WTC11 (cell line): ENCODE results near the gene OVOL1. TPM values are rescaled to one million over a fixed set of nuclear protein-coding genes. Genes with fewer than 3 reads are reported as not detected.

ENCODE experiments used
- ATAC-seq: fragments of 200-7000 bp; cut with Tn5 transposase; 2 replicates; pipeline ENCODE4 v1.10.0; 2021; ENCODE audit warnings: mild to moderate bottlenecking, moderate library complexity
- CTCF ChIA-PET: fragments of 300-600 bp; sonication (Branson Sonifier 250); formaldehyde crosslinking; loops from one replicate; lab custom pipeline; 2021; ENCODE audit warnings: antibody characterized with exemption; lab: Charles Lee
- POLR2A ChIA-PET: fragments of 350-600 bp; sonication (Branson Sonifier 250); formaldehyde crosslinking; loops from one replicate; lab custom pipeline; 2021; ENCODE audit warnings: antibody characterized with exemption; lab: Charles Lee
- DNase-seq: peaks from one replicate; pipeline ENCODE4 v3.0.0; 2021; ENCODE audit warnings: low spot score
- H3K27ac Mint-ChIP-seq: 2 replicates; pipeline ENCODE4 v1.8.0; 2021; ENCODE audit warnings: mixed read lengths
- H3K27me3 Mint-ChIP-seq: 2 replicates; pipeline ENCODE4 v1.8.0; 2021; ENCODE audit warnings: low read depth, mild to moderate bottlenecking, moderate library complexity, mixed read lengths
- H3K36me3 Mint-ChIP-seq: 2 replicates; pipeline ENCODE4 v1.8.0; 2021; ENCODE audit warnings: mixed read lengths
- H3K4me1 Mint-ChIP-seq: 2 replicates; pipeline ENCODE4 v1.8.0; 2022; ENCODE audit warnings: mixed read lengths
- H3K4me3 Mint-ChIP-seq: 2 replicates; pipeline ENCODE4 v1.8.0; 2021; ENCODE audit warnings: mild to moderate bottlenecking, moderate library complexity, mixed read lengths
- H3K9me3 Mint-ChIP-seq: 2 replicates; pipeline ENCODE4 v1.8.0; 2021; ENCODE audit warnings: mixed read lengths
- ATF1 ChIP-seq: sonication (generic); formaldehyde crosslinking; IDR thresholded peaks from 2 replicates; pipeline ENCODE4 v1.8.1; 2023; ENCODE audit warnings: mild to moderate bottlenecking, moderate library complexity, missing genetic modification reagents
- ELF4 ChIP-seq: sonication (generic); formaldehyde crosslinking; IDR thresholded peaks from 2 replicates; pipeline ENCODE4 v1.8.1; 2022; ENCODE audit warnings: low read depth, mild to moderate bottlenecking, moderate library complexity, missing genetic modification reagents
- ESRRA ChIP-seq: sonication (generic); formaldehyde crosslinking; IDR thresholded peaks from 2 replicates; pipeline ENCODE4 v1.8.1; 2022; ENCODE audit warnings: mild to moderate bottlenecking, missing genetic modification reagents, borderline replicate concordance
- ETV6 ChIP-seq: sonication (generic); formaldehyde crosslinking; IDR thresholded peaks from 2 replicates; pipeline ENCODE4 v1.8.1; 2022; ENCODE audit warnings: mild to moderate bottlenecking, missing genetic modification reagents
- IRF2 ChIP-seq: sonication (generic); formaldehyde crosslinking; IDR thresholded peaks from 2 replicates; pipeline ENCODE4 v1.8.0; 2022; ENCODE audit warnings: low read depth, missing genetic modification reagents, borderline replicate concordance
- KAT7 ChIP-seq: sonication (generic); formaldehyde crosslinking; IDR thresholded peaks from 2 replicates; pipeline ENCODE4 v1.8.1; 2023; ENCODE audit warnings: missing genetic modification reagents, mild to moderate bottlenecking, borderline replicate concordance
- NFE2L1 ChIP-seq: sonication (generic); formaldehyde crosslinking; IDR thresholded peaks from 2 replicates; pipeline ENCODE4 v1.8.1; 2023; ENCODE audit warnings: missing genetic modification reagents
- NFYB ChIP-seq: sonication (generic); formaldehyde crosslinking; conservative IDR thresholded peaks from 2 replicates; pipeline ENCODE4 v1.8.0; 2022; ENCODE audit warnings: low read depth, missing genetic modification reagents
- NR3C1 ChIP-seq: sonication (generic); formaldehyde crosslinking; conservative IDR thresholded peaks from 2 replicates; pipeline ENCODE4 v1.8.1; 2023; ENCODE audit warnings: low read depth, mild to moderate bottlenecking, missing genetic modification reagents
- TCF7 ChIP-seq: sonication (generic); formaldehyde crosslinking; IDR thresholded peaks from 2 replicates; pipeline ENCODE4 v1.8.0; 2022; ENCODE audit warnings: mild to moderate bottlenecking, low read depth, missing genetic modification reagents, moderate library complexity
- TP53 ChIP-seq: sonication (generic); formaldehyde crosslinking; IDR thresholded peaks from 2 replicates; pipeline ENCODE4 v1.8.1; 2023; ENCODE audit warnings: mild to moderate bottlenecking, missing genetic modification reagents
- ZNF138 ChIP-seq: sonication (generic); formaldehyde crosslinking; conservative IDR thresholded peaks from 2 replicates; pipeline ENCODE4 v1.8.1; 2022; ENCODE audit warnings: mild to moderate bottlenecking, moderate library complexity, missing genetic modification reagents
- total RNA-seq: library from RNA; stranded (reverse); gene quantifications from 3 replicates; pipeline ENCODE4 v1.2.3, GENCODE V29; 2021
- TF ChIP-seq, protein P1 (sequence below): sonication (generic); formaldehyde crosslinking; IDR thresholded peaks from 2 replicates; pipeline ENCODE4 v1.8.1; 2022; ENCODE audit warnings: mild to moderate bottlenecking, missing genetic modification reagents, moderate library complexity, borderline replicate concordance
- TF ChIP-seq, protein P2 (sequence below): sonication (generic); formaldehyde crosslinking; IDR thresholded peaks from 2 replicates; pipeline ENCODE4 v1.8.1; 2022; ENCODE audit warnings: low read depth, missing genetic modification reagents, borderline replicate concordance
- TF ChIP-seq, protein P3 (sequence below): fragments of 250-450 bp; sonication (Bioruptor Pico); IDR thresholded peaks from 2 replicates; pipeline ENCODE4 v1.9.0; 2021; ENCODE audit warnings: moderate library complexity, mild to moderate bottlenecking, inconsistent platforms, borderline replicate concordance
- TF ChIP-seq, protein P4 (sequence below): sonication (generic); formaldehyde crosslinking; IDR thresholded peaks from 2 replicates; pipeline ENCODE4 v1.8.1; 2022; ENCODE audit warnings: missing genetic modification reagents, borderline replicate concordance
- TF ChIP-seq, protein P5 (sequence below): sonication (generic); formaldehyde crosslinking; IDR thresholded peaks from 2 replicates; pipeline ENCODE4 v1.8.0; 2022; ENCODE audit warnings: mild to moderate bottlenecking, missing genetic modification reagents

The OVOL1 gene
- total RNA-seq, 1 experiment from 2014 or later: 6.8 TPM

DNA sequence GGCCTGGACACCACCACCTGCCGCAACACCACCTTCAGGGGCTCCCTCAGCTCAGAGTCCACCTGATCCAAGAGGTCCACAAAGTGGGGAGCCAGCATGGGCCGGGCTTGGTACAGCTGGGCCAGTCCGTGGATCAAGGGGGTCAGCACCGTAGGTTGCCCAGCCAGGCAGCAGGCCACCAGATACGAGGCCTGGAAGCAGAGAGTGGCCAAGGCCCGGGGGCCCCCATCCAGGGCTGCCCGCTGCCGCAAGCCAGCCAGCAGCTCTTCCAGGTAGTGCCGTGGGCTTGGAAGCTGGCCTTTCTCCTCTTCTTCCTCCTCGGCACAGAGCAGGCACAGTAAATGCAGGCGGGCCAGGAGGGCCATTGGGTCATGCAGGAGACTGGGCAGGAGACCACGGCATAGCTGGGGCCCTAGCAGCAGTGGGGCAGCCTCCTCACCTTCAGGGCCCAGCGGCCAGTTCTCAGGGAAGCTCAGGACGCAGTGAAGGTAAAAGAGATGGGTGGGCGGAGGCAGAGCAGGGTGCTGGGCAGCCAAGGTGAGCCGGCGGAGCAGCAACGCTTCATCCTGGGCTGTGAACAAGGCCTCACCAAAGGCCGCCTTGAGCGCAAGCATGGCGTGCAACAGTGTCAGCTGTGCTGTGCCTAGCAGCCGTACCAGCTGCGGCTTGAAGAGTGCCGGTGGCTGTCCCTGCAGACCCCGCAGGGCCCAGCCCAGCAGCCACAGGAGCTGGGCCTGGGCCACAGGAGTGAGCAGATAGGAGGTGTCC is 7.8 kb upstream of the OVOL1 start:
- POLR2A ChIA-PET: interaction anchor here (0.6 to 1.2 kb wide), 5 partner anchors 10 to 444 kb away, joined by 3 to 6 read pairs (median 3); no protein-coding TSS in a partner anchor

DNA sequence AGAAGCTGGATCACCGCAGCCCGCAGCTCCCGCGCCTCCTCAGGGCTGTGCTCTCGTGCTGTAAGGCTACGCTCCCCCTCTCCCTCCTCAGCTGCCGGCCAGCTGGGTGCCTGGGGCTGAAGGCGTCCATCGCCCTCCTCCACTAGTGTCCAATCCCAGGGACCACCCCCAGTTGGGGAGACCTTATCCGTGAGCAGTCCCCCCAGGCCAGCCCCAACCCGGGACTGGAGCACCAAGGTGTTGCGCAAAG is 7.3 kb upstream of the OVOL1 start:
- H3K27me3 Mint-ChIP-seq: peaks cover 28% of the 10 kb centered on the region
- no peaks in the 10 kb centered on the region for H3K36me3 Mint-ChIP-seq
- H3K27ac Mint-ChIP-seq: no peak overlapping the region
- no peak for ATAC-seq
- ChIA-PET CTCF (interaction anchor here (0.5 to 4.3 kb wide), 78 partner anchors 9 to 355 kb away, joined by 3 to 159 read pairs (median 6); partner anchors contain the start of genes BANF1, CCDC85B, CFL1 and EIF1AD), POLR2A (interaction anchor here (0.6 to 1.2 kb wide), 5 partner anchors 10 to 445 kb away, joined by 3 to 6 read pairs (median 3); no protein-coding TSS in a partner anchor)
- no peak for DNase-seq
- H3K4me3 Mint-ChIP-seq: peak overlapping the region; percentile 86
- peaks cover 17% of the 10 kb centered on the region for H3K4me1 Mint-ChIP-seq
- TF ChIP-seq ZNF138 (CRISPR knock-in tag) (0 out of 2 replicates have a peak, but pooled peaks have one; percentile 43), KAT7 (CRISPR knock-in tag) (0 out of 2 replicates have a peak, but pooled peaks have one; percentile 32), NFYB (CRISPR knock-in tag) (no peak)
- no peaks in the 10 kb centered on the region for H3K9me3 Mint-ChIP-seq

More for the DNA sequence above, 7.8 kb upstream of the OVOL1 start:
- Mint-ChIP-seq H3K4me3 (0 out of 2 replicates have a peak overlapping the region, but pooled peaks have one; percentile 30), H3K27ac (no peak overlapping the region), H3K9me3 (no peaks in the 10 kb centered on the region), H3K36me3 (no peaks in the 10 kb centered on the region), H3K27me3 (peaks cover 24% of the 10 kb centered on the region), H3K4me1 (peaks cover 12% of the 10 kb centered on the region)
- DNase-seq (no peak), ATAC-seq (no peak)
- CTCF ChIA-PET: interaction anchor here (0.5 to 4.3 kb wide), 75 partner anchors 8 to 340 kb away, joined by 3 to 159 read pairs (median 7); partner anchors contain the start of genes BANF1, CCDC85B, CFL1 and EIF1AD
- TF ChIP-seq, protein P1, sequence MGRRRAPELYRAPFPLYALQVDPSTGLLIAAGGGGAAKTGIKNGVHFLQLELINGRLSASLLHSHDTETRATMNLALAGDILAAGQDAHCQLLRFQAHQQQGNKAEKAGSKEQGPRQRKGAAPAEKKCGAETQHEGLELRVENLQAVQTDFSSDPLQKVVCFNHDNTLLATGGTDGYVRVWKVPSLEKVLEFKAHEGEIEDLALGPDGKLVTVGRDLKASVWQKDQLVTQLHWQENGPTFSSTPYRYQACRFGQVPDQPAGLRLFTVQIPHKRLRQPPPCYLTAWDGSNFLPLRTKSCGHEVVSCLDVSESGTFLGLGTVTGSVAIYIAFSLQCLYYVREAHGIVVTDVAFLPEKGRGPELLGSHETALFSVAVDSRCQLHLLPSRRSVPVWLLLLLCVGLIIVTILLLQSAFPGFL (CRISPR knock-in tag): no peak
- no peak for TF ChIP-seq ELF4
- no peak for TF ChIP-seq IRF2 (CRISPR knock-in tag)
- TF ChIP-seq, protein P2, sequence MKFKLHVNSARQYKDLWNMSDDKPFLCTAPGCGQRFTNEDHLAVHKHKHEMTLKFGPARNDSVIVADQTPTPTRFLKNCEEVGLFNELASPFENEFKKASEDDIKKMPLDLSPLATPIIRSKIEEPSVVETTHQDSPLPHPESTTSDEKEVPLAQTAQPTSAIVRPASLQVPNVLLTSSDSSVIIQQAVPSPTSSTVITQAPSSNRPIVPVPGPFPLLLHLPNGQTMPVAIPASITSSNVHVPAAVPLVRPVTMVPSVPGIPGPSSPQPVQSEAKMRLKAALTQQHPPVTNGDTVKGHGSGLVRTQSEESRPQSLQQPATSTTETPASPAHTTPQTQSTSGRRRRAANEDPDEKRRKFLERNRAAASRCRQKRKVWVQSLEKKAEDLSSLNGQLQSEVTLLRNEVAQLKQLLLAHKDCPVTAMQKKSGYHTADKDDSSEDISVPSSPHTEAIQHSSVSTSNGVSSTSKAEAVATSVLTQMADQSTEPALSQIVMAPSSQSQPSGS (CRISPR knock-in tag): no peak
- no peak for TF ChIP-seq NFE2L1
- TF ChIP-seq, protein P3, sequence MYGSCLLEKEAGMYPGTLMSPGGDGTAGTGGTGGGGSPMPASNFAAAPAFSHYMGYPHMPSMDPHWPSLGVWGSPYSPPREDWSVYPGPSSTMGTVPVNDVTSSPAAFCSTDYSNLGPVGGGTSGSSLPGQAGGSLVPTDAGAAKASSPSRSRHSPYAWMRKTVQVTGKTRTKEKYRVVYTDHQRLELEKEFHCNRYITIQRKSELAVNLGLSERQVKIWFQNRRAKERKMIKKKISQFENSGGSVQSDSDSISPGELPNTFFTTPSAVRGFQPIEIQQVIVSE (CRISPR knock-in tag): no peak
- TF ChIP-seq, protein P4, sequence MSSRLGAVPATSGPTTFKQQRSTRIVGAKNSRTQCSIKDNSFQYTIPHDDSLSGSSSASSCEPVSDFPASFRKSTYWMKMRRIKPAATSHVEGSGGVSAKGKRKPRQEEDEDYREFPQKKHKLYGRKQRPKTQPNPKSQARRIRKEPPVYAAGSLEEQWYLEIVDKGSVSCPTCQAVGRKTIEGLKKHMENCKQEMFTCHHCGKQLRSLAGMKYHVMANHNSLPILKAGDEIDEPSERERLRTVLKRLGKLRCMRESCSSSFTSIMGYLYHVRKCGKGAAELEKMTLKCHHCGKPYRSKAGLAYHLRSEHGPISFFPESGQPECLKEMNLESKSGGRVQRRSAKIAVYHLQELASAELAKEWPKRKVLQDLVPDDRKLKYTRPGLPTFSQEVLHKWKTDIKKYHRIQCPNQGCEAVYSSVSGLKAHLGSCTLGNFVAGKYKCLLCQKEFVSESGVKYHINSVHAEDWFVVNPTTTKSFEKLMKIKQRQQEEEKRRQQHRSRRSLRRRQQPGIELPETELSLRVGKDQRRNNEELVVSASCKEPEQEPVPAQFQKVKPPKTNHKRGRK (CRISPR knock-in tag): no peak
- no peak for TF ChIP-seq ATF1 (CRISPR knock-in tag)
- no peak for TF ChIP-seq ETV6 (CRISPR knock-in tag)
- TF ChIP-seq TCF7 (CRISPR knock-in tag): no peak
- TF ChIP-seq TP53 (CRISPR knock-in tag): no peak
- TF ChIP-seq ESRRA (CRISPR knock-in tag): no peak
- TF ChIP-seq, protein P5, sequence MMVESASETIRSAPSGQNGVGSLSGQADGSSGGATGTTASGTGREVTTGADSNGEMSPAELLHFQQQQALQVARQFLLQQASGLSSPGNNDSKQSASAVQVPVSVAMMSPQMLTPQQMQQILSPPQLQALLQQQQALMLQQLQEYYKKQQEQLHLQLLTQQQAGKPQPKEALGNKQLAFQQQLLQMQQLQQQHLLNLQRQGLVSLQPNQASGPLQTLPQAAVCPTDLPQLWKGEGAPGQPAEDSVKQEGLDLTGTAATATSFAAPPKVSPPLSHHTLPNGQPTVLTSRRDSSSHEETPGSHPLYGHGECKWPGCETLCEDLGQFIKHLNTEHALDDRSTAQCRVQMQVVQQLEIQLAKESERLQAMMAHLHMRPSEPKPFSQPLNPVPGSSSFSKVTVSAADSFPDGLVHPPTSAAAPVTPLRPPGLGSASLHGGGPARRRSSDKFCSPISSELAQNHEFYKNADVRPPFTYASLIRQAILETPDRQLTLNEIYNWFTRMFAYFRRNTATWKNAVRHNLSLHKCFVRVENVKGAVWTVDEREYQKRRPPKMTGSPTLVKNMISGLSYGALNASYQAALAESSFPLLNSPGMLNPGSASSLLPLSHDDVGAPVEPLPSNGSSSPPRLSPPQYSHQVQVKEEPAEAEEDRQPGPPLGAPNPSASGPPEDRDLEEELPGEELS: no peak
- no peak for TF ChIP-seq ZNF138 (CRISPR knock-in tag)
- TF ChIP-seq NR3C1: no peak
